ENCODE data around the gene ARHGEF10L.

ARHGEF10L gene

GRCh38 chr1:17635276-17635675 lies 95.8 kb downstream of the ARHGEF10L start:
- no peak for DNase-seq (ENCODE audit: low read depth in 2 of 2)

- DNase-seq (ENCODE audit: low read depth in 2 of 2): no peak
These were observed 96.3 kb downstream of the ARHGEF10L start for GRCh38 chr1:17635811-17636210.

- DNase-seq (ENCODE audit: low read depth in 2 of 2): no peak
These were observed 97.1 kb downstream of the ARHGEF10L start for GRCh38 chr1:17636612-17637011.

GRCh38 chr1:17637055-17637454 lies 97.6 kb downstream of the ARHGEF10L start:
- no peak for DNase-seq (ENCODE audit: low read depth in 2 of 2)

- DNase-seq (ENCODE audit: low read depth in 2 of 2): no peak
These were observed 100.3 kb downstream of the ARHGEF10L start for GRCh38 chr1:17639703-17640340.

- DNase-seq (ENCODE audit: low read depth in 2 of 2): no peak
These were observed 100.9 kb downstream of the ARHGEF10L start for GRCh38 chr1:17640393-17640792.

GRCh38 chr1:17640975-17641374 lies 101.5 kb downstream of the ARHGEF10L start:
- no peak for DNase-seq (ENCODE audit: low read depth in 2 of 2)

GRCh38 chr1:17642169-17642568 lies 102.7 kb downstream of the ARHGEF10L start:
- no peak for DNase-seq (ENCODE audit: low read depth in 2 of 2)

- DNase-seq (ENCODE audit: low read depth in 2 of 2): no peak
These were observed 103.4 kb downstream of the ARHGEF10L start for GRCh38 chr1:17642943-17643342.

- no peak for DNase-seq (ENCODE audit: low read depth in 2 of 2)
These were observed 104.6 kb downstream of the ARHGEF10L start for GRCh38 chr1:17643861-17644703.

GRCh38 chr1:17645068-17645911 lies 105.8 kb downstream of the ARHGEF10L start:
- no peak for DNase-seq (ENCODE audit: low read depth in 2 of 2)

GRCh38 chr1:17646444-17647280 lies 107.2 kb downstream of the ARHGEF10L start:
- no peak for DNase-seq (ENCODE audit: low read depth in 2 of 2)

- no peak for DNase-seq (ENCODE audit: low read depth in 2 of 2)
These were observed 109.1 kb downstream of the ARHGEF10L start for GRCh38 chr1:17648457-17649145.

GRCh38 chr1:17649371-17650106 lies 110.0 kb downstream of the ARHGEF10L start:
- no peak for DNase-seq (ENCODE audit: low read depth in 2 of 2)

- no peak for DNase-seq (ENCODE audit: low read depth in 2 of 2)
These were observed 113.8 kb downstream of the ARHGEF10L start for GRCh38 chr1:17653276-17653675.

- peak in 1 of 2 donors; percentile 6 for DNase-seq (ENCODE audit: low read depth in 2 of 2)
These were observed 114.3 kb downstream of the ARHGEF10L start for GRCh38 chr1:17653728-17654351.

GRCh38 chr1:17654519-17654918 lies 115.0 kb downstream of the ARHGEF10L start:
- DNase-seq (ENCODE audit: low read depth in 2 of 2): no peak

- DNase-seq (ENCODE audit: low read depth in 2 of 2): no peak
These were observed 115.7 kb downstream of the ARHGEF10L start for GRCh38 chr1:17655169-17655568.

GRCh38 chr1:17655922-17656321 lies 116.4 kb downstream of the ARHGEF10L start:
- no peak for DNase-seq (ENCODE audit: low read depth in 2 of 2)

- no peak for DNase-seq (ENCODE audit: low read depth in 2 of 2)
These were observed 117.9 kb downstream of the ARHGEF10L start for GRCh38 chr1:17657436-17657835.
